GM06990 (cell line): Measurements from ENCODE around the gene MUL1.
A peak's percentile ranks its signal among the peaks of the same experiment; 100 is the strongest.

Experiments used
- DNase-seq: peaks from one replicate; pipeline ENCODE4 v3.0.0-alpha.2; 2011; ENCODE audit not compliant: insufficient read length; ENCODE audit errors: extremely low read depth
- H3K27me3 ChIP-seq: replicated peaks from 2 replicates; pipeline ENCODE4 v1.6.0; 2011; ENCODE audit warnings: low read length; ENCODE audit not compliant: control insufficient read depth, insufficient read depth
- H3K36me3 ChIP-seq: 2 replicates; pipeline ENCODE4 v1.5.1; 2011; ENCODE audit warnings: low read length; ENCODE audit not compliant: control insufficient read depth, insufficient read depth
- H3K4me3 ChIP-seq: replicated peaks from 2 replicates; pipeline ENCODE4 v1.5.1; 2011; ENCODE audit warnings: low read depth, mild to moderate bottlenecking, control low read depth, low read length
- TF ChIP-seq, protein P1 (sequence below): IDR thresholded peaks from 2 replicates; pipeline ENCODE4 v1.5.1; 2011; ENCODE audit warnings: low read length, control low read depth, mild to moderate bottlenecking, inconsistent platforms; ENCODE audit not compliant: insufficient read depth, poor library complexity, severe bottlenecking

MUL1 gene

DNA sequence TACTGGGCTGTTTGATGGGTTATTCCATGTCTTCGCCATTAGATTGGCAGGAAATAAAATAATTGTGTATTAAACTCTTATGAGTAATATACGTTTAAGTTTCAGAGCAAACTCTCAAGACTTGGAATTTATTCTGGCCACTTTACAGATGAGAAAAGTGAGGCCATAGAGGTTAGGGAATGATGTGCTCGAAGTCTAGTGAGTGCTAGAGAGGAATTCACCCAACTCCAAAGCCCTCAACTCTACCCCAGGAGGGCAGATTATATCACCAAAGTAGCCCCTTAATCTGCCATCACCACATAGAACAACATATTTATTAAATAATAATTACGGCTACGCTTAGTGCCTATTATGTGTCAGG lies 440 bp upstream of the MUL1 start:
- peak overlapping the region; percentile 99 for H3K4me3 ChIP-seq
- H3K27me3 ChIP-seq: no peaks in the 10 kb centered on the region
- no peak for DNase-seq
- no peaks in the 10 kb centered on the region for H3K36me3 ChIP-seq
- TF ChIP-seq, protein P1, sequence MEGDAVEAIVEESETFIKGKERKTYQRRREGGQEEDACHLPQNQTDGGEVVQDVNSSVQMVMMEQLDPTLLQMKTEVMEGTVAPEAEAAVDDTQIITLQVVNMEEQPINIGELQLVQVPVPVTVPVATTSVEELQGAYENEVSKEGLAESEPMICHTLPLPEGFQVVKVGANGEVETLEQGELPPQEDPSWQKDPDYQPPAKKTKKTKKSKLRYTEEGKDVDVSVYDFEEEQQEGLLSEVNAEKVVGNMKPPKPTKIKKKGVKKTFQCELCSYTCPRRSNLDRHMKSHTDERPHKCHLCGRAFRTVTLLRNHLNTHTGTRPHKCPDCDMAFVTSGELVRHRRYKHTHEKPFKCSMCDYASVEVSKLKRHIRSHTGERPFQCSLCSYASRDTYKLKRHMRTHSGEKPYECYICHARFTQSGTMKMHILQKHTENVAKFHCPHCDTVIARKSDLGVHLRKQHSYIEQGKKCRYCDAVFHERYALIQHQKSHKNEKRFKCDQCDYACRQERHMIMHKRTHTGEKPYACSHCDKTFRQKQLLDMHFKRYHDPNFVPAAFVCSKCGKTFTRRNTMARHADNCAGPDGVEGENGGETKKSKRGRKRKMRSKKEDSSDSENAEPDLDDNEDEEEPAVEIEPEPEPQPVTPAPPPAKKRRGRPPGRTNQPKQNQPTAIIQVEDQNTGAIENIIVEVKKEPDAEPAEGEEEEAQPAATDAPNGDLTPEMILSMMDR: no peak

DNA sequence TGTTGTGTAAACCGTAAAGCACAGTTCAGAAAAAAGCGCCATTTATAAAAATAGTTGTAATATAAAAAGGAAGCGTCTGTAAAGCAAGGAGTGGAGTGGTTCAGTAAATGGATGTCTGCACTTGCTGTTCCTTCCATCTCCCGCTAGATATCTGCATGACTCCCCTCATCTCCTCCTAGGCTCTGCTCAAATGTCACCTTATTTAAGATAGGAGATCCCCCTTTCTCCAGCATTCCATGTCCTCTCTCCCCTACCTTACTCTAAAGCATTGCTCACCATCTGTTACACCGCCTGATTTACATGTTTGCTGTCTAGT lies 745 bp downstream of the MUL1 start:
- no peaks in the 10 kb centered on the region for H3K27me3 ChIP-seq
- peak overlapping the region; percentile 99 for H3K4me3 ChIP-seq
- TF ChIP-seq, protein P1: no peak
- no peaks in the 10 kb centered on the region; the same call in 1 of the 2 replicates for H3K36me3 ChIP-seq
- no peak for DNase-seq

DNA sequence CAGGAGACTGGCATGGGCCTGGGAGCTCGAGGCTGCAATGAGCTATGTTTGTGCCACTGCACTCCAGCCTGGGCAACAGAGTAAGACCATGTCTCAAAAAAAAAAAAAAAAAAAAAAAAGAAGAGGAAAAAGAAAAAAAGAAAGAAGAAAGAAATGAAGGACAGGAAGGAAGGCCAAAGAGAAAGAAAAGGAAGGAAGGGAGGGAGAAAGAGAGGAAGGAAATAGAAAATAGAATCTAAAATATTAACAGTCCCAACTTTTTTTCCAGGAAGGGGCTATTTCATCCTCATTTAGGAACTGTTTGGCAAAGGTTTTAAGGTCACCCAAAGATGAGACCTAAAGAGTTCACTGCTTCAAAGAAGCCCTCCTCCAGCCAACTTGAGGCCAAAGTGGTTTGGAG lies 2.5 kb downstream of the MUL1 start:
- H3K4me3 ChIP-seq: no peak overlapping the region
- no peak for DNase-seq
- H3K27me3 ChIP-seq: no peaks in the 10 kb centered on the region
- TF ChIP-seq, protein P1: no peak
- peaks cover 9% of the 10 kb centered on the region for H3K36me3 ChIP-seq

DNA sequence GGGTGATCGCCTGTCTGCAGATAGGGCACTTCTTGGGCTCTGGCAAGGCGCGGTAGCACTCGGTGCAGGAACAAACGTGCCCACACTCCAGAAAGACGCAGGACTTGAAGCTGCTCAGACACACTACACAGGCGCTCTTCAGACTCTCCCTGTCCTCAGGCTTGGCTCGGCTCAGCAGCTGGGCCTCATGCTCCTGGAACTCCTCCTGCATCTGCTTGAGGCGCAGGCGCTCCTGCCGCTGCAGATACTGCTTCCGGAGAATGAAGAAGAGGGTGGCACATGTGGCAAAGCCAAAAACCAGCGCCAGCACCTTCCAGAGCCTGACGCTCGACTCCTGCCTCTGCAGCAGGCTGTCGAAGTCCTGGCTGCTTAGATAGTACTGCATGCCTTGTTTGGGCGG lies 7.2 kb downstream of the MUL1 start:
- DNase-seq: no peak
- TF ChIP-seq, protein P1: no peak
- Histone ChIP-seq H3K4me3 (no peak overlapping the region), H3K36me3 (peaks cover 20% of the 10 kb centered on the region), H3K27me3 (no peaks in the 10 kb centered on the region)

DNA sequence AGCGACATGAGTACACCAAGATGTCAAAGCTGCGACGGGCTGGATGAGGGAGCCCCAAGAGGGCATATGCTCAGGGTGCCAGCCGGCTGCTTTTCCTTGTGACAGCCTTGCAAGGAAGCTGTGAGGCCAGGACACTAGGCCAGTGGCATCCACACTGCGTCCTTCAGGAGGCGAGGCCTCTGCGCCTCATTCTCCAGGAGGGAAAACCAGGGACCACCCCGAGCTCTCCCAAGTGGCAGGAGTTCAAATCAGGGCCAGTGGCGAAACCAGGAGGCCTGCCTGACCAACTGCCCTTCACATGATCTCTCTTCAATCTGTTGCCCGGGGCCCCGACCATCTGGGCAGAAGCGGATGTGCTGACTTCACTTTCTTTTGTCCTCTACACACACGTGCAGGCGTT lies 8.2 kb downstream of the MUL1 start:
- DNase-seq: no peak
- TF ChIP-seq, protein P1: no peak
- Histone ChIP-seq H3K27me3 (no peaks in the 10 kb centered on the region), H3K4me3 (no peak overlapping the region), H3K36me3 (peaks cover 20% of the 10 kb centered on the region)

DNA sequence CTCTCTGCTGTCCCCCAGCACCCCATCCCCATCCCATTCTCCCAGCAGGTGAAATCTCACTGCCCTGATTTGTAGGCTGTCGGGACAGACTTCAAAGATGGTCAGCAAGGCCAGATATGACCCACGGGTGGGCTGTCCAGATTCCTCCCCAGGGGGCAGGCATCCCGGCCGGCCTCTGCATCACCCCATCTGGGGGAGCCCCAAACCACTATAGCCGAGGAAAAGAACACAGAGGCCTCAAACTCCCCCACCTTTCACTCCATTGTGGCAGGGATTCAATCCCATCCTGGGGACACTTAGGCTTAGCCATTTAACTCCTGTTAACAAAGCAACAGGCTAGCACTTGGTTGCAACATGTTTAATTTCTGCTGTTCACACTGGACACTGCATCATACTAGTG lies 8.8 kb downstream of the MUL1 start:
- TF ChIP-seq, protein P1: no peak
- Histone ChIP-seq H3K4me3 (no peak overlapping the region), H3K36me3 (peaks cover 20% of the 10 kb centered on the region), H3K27me3 (no peaks in the 10 kb centered on the region)
- no peak for DNase-seq
